NCI-H748 (cell line): ENCODE data around the gene RNASE3.
"Not testable (repeated sequence)": the region's sequence is repeated elsewhere in the genome, so short reads cannot be mapped to it uniquely, and the experiment has no call there.

Source experiments
- DNase-seq: peaks from one replicate; lab custom pipeline; 2025; ENCODE audit not compliant: unreplicated experiment; lab: John Stamatoyannopoulos, UW

RNASE3 gene

DNA sequence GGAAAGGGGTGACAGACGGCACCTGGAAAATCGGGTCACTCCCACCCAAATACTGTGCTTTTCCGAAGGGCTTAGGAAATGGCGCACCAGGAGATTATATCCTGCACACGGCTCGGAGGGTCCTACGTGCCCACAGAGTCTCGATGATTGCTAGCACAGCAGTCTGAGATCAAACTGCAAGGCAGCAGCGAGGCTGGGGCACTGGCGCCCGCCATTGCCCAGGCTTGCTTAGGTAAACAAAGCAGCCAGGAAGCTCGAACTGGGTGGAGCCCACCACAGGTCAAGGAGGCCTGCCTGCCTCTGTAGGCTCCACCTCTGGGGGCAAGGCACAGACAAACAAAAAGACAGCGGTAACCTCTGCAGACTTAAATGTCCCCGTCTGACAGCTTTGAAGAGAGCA is 19.6 kb downstream of the RNASE3 start:
- DNase-seq = not testable (repeated sequence)

GRCh38 chr14:20919038-20919756 is 28.0 kb downstream of the RNASE3 start:
- DNase-seq = not testable (repeated sequence)

DNA sequence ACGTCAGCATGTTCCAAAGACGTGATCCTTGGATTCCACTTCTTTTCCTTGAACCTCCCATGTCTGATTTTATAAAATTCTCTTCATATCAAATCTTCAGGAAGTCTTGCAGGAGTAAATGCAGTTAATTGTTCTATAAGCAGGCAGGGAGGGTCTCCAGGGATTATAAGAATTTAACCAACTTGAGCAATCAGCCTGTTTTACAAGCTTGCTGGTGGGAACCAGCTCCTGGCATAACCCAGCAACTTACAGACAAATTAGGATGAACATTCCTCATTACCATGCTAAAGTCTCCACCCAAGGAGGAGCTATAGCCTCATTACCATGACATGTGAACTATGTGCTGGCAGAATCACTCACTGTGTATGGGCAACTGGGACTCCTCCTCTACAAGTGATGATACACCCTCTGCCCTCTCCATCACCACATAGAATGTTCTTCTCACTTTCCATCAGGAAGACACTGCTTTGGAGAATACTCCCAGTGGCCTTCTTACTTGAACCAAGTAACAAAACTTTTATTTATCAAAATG is 32.6 kb downstream of the RNASE3 start:
- not testable (repeated sequence) for DNase-seq

- peak; percentile 16 for DNase-seq
These were observed 43.1 kb downstream of the RNASE3 start for GRCh38 chr14:20934148-20934762.

DNA sequence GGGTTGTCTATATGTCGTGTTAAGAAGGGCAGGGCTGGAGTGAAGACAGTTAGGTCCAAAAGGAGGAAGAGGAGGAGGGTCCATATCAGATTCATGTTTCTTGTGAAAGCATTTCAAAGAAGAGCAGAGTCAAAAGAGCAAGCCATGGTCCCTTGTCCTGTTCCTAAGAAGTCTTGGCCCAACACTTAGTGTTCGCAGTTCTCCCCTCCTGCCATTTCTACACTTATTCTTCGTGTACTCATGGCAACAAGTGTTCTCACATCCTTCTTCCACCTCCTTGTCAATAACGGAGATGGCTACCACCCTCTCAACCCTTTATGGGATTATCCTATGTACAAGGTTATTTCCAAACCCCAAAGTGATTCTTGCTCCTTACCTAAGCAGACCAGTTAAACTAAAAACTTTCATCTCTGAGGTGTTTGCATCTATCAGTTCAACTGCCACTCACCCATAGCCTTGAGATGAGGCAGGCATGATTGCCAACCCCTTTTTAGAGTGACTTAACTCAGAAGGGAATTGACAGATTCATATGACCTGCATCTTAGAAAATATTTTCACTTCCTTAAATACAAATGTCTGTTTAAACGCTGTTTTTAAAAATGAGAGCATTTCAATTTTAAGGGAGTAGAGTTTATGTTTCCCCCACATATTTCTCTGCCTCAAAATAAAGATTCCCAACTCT is 44.3 kb downstream of the RNASE3 start:
- no peak for DNase-seq
